Mammary epithelial cell (primary cell): ENCODE measurements around the gene SLC5A2.
"Not testable (repeated sequence)": the region's sequence is repeated elsewhere in the genome, so short reads cannot be mapped to it uniquely, and the experiment has no call there.

ENCODE experiments used
- CTCF ChIP-seq, 2 donors: IDR thresholded peaks in 1 of 2; conservative IDR thresholded peaks in 1 of 2; 2 replicates each; pipeline ENCODE4 v1.5.1; 2011 to 2012; ENCODE audit warnings: inconsistent platforms in 2 of 2, low read length in 2 of 2, mild to moderate bottlenecking in 2 of 2, control low read depth in 1 of 2, low read depth in 1 of 2; ENCODE audit not compliant: insufficient read depth in 1 of 2; ENCODE audit errors: extremely low read depth in 1 of 2
- EZH2 ChIP-seq: IDR thresholded peaks from 2 replicates; pipeline ENCODE4 v1.6.1; 2012; ENCODE audit warnings: low read length, inconsistent platforms, borderline replicate concordance

- not testable (repeated sequence) for TF ChIP-seq CTCF (conservative IDR thresholded peaks at IDR 0.05 in 1 of 2, IDR thresholded peaks at IDR 0.05 in 1 of 2; ENCODE audit: extremely low read depth in 1 of 2, insufficient read depth in 1 of 2, low read depth in 1 of 2, low read length in 2 of 2); EZH2
Measured at GRCh38 chr16:31523768-31524167, 40.8 kb downstream of the SLC5A2 start.
